ENCODE measurements around the gene SARS1.

DNA sequence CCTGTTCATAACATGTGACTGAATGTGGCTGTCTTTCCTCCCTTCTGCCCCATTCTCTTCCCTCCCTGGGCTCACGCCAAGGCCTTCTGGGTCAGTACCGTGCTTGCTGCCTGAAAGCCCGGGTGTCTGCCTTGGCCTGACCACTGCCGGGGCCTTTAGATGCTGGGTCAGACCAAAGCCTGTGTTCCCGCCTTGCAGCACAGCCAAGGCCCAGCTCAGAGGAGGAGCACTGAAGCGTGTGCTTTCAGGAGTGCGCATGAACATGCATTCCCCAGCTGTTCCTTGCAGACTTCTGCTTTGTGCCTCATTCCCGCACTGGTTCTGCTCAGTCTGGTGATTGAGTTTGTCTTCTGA, 27.0 kb upstream of the SARS1 start:
- TF ChIP-seq, protein P1, sequence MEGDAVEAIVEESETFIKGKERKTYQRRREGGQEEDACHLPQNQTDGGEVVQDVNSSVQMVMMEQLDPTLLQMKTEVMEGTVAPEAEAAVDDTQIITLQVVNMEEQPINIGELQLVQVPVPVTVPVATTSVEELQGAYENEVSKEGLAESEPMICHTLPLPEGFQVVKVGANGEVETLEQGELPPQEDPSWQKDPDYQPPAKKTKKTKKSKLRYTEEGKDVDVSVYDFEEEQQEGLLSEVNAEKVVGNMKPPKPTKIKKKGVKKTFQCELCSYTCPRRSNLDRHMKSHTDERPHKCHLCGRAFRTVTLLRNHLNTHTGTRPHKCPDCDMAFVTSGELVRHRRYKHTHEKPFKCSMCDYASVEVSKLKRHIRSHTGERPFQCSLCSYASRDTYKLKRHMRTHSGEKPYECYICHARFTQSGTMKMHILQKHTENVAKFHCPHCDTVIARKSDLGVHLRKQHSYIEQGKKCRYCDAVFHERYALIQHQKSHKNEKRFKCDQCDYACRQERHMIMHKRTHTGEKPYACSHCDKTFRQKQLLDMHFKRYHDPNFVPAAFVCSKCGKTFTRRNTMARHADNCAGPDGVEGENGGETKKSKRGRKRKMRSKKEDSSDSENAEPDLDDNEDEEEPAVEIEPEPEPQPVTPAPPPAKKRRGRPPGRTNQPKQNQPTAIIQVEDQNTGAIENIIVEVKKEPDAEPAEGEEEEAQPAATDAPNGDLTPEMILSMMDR (conservative IDR thresholded peaks at IDR 0.05; ENCODE audit: low read length) = no peak
- TF ChIP-seq EZH2phosphoT487 (IDR thresholded peaks at IDR 0.05; ENCODE audit: borderline replicate concordance) = no peak

All from Loucy (cell line).